Stimulated activated CD4-positive, alpha-beta T cell treated with anti-CD3 and anti-CD28 coated beads, Interleukin-12 subunit alpha, Interleukin-12 subunit beta, amount 100 ng/mL, for 48 hours (primary cell): ENCODE results near the gene ISM2.

Experiments used
- DNase-seq, 3 donors: peaks; one replicate each; pipeline ENCODE4 v3.0.0-alpha.2; 2020; ENCODE audit warnings: low read depth in 2 of 3, low spot score in 1 of 3

The ISM2 gene

DNA sequence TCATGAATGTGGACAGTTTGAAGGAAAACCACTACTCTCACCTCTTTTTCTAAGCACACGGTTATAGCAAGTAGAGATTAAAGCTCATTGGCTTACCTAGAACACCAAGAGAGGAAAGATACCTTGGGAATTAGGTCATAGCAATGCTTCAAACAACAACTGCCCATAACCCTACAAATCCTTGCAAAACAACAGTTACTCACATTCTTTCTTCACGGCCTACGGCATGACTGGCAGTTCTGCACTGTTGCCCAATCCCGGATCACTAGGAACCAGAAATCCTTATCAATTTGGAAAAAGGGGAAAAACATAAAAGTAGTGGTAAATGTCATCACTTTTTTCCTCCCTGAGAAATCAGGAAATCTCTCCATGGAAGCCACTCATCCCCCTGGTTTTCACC, 9.6 kb upstream of the ISM2 start:
- DNase-seq = no peak

DNA sequence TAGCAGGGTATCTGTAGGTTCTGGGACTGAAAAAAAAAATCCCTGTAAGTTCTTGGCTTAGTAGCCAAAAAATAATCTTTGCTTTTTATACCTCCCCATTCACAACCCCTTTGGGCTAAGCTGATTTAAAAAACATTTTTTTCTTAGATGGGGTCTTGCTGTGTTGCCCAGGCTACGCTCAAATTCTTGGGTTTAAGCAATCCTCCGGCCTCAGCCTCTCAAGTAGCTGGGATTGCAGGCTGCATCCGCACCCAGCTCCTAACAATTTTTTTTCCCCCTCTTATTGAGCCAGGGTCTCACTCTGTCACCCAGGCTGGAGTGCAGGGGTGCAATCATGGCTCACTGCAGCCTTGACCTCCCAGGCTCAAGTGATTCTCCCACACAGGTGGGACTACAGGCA, 9.1 kb upstream of the ISM2 start:
- no peak for DNase-seq

DNA sequence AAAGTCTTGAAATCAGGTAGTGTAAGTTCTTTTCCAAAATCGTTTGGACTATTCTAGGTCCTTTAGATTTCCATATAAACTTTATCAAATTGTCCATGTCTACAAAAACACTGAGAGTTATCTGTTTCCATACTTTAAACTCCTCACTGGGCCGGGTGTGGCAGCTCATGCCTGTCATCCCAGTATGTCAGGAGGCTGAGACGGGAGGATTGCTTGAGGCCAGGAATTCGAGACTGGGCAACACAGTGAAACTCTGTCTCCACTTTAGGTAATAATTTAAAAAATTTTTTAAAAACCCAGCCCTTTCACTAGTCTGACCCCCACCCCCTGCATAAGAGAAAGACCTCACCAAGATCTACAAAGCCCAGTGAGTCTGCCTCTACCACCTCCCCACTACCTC, 6.4 kb upstream of the ISM2 start:
- no peak for DNase-seq

DNA sequence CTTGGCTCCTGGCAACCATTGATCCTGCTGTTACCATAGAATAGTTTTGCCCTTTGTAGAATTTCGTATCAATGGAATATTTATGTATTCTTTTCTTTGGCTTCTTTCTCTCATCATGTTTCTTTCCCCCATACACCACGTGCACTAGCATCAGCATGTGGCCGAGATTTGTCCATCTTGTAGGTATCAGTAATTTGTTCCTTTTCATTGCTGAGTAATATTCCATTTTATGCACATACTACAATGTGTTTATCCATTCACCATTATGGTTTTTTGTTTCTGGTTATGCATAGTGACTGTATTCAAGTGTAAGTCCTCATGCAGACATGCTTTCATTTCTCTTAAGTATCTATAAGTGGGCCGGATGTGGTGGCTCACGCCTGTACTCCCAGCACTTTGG, 4.5 kb upstream of the ISM2 start:
- no peak for DNase-seq

DNA sequence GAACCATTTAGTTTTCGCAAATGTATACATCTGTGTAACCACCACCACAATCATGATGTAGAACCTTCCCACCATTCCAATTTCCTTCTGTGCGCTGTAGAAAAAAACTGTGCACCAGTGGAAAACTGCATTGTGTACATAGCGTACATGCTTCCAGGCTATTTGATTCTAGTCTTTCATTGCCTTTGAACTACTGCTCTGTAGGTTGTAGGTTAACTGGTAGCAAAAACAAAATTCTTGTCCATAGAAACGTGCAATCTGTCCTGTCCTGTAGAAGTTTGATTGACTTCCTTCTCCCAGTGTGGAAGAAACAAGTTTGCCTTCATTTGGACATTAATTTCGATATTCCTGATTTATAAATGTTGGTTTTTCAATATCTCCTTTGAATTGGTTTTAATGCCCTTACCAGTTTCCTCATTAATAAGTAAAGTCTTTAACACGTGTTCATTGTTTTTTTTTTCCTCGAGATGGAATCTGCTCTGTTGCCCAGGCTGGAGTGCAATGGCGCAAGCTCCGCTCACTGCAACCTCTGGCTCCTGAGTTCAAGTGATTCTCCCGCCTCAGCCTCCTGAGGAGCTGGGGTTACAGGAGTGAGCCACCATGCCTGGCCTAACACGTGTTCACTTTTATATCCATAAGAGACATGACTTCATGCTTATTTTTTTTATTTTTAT, 3.6 kb upstream of the ISM2 start:
- no peak for DNase-seq

DNA sequence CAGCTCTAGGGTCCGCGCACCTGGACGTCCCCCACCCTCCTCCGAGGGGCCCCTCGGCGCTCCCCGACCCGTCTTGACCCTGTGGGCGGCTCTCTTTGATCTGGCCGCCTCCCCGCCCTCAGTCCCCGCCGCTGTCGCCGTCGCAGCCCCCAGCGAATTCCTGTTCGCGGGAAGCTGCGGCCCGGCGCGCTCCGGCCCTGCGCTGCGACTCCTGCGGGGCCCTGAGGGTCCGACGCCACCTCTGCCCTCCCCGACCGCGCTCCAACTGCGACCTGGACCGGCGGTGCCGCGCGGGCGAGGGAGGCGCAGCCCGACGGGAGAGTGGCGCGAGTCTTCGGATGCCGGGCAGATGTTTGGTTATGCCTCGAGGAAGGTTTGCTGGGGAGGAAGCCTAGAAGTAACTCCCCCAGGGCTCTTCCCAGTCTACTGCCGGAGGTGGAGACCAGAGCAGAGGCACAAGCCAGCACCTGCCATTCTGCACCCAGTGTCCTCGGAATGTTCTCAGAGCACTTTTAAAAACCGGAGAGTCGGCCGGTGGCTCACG, 440 bp upstream of the ISM2 start:
- no peak for DNase-seq

DNA sequence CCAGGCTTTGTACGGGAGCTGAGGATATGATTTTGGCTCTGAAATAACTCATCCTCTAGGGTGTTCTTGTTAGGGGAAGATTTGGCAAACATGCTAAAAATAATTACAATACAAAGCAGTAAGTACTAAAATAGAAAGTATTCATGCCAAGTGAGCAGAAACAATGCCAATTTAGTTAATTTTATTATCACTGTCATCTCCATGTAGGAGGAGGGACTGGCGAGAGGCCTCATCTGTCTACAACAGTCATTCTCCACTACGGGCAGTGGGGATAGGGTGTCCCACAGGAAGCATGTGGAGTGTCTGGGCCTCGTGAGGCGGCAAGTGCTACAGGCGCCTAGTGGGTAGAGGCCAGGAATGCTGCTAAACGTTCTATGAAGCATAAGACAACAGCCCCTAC, 3.3 kb downstream of the ISM2 start:
- DNase-seq = no peak

DNA sequence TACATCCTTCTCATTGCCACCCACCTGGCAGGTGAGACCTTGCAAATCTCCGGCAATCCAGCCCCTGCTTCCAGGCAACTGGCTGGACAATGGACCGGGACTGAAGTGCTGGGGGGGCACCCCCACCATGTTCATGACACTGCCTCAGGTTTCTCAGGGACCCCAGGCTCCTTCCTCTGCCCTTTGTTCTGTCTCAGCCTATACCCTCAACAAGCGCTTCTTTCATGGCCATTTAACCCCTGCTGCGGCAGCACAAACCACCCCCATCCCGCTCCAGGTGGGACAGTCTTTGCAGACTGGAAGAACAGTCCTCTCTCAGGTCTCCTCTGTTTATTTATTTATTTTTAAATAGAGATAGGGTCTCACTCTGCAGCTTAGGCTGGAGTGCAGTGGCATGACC, 7.6 kb downstream of the ISM2 start:
- DNase-seq = no peak

DNA sequence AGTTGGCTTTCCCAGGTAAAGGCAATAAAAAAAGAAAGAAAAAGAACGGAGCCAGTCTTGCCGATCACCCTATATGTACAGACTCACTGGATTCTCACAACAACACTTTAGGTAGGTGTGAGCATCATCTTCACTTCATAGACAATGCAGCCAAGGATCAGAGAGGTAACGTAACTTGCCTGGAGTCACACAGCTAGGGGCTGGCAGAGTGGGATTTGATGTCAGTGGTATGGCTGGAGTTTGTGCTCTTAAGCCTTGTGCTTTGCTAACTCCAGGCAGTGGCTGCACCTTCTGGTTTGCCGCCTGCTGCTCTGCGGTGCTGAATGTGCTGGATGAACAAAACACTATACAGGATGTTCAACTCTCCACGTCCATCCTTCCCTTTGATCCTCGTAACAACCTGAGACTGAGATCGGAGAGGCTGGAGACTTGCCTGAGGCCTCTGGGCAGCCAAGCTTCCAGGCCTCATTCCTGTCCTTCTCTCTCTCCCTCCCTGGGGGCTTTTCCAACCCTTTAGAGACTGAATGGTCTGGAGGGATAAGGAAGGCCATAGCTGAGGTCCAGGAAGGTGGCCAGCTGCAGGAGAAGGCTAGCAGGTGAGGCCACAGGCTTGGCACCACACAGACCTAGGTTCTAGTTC, 8.1 kb downstream of the ISM2 start:
- DNase-seq = no peak

DNA sequence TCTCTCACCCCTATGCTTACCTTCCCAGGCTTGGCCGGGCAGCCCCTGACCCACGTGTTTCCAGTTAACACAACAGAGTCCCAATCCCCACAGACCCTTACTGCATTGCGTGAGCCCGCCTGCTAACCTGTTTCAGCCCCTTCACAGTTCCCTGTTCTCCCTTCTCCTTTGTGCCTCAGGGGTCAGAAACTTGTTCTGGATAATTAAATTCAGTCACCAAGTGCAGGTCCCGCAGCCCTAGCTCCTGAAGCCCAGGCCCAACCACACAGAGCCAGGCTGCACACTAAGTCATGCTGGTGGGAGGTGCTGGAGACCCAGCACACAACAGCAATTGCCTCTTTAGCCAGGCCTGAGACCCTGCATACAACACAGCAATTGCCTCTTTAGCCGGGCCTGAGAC, 9.6 kb downstream of the ISM2 start:
- DNase-seq = no peak

DNA sequence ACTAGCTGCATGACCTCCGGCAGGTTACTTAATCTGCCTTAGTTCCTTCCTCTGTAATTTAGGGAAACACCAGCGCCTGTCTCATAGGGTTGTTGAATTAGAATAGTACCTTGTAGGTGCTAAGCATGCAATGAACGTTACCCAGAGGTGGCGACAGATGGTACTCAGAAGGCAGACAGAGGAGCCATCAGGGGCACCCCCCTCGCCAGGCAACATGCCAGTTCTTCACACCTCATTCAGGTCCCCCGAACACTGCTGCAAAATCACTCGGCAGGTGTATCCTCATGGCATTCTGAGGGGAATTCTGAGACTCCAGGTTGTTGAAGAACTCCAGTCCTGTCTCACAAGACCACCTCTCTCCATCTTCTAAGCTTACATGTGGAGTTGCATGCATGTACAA, 10.1 kb downstream of the ISM2 start:
- DNase-seq = no peak

DNA sequence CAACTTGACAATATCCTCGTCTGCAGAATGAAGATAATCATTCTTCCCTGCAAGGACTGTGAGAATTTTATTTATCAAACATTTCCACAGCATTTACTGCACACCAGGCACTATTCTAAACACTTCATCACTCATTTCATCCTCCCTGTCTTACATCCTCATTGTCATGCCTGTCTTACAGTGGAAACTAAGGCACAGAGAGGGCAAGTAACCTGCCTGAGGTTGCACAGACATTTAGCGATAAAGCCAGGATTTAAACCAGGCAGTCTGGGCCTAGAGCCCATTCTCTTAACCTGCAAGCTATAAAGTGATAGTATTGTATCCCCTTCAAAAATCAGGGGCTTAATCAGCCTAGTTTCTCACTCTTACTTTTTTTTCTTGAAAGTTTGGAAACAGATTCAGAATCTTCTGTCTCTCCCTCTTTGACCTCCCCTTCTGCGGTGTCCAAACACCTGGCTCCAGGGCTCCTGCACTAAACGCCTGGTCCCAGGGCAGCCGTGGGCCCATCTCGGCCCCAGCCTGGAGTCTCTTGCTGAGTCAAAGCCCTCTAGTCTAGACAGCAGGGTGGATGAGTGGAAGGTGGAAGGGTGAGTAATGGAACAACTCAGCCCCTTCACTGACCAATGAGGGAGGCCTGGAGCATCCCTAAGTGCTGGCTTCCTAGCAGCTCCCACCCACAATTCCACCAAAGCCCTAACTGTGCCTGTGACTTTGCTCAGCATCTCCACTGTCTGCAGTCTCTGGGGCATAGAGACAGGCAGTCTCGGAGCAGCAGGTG, 12.5 kb downstream of the ISM2 start:
- no peak for DNase-seq

DNA sequence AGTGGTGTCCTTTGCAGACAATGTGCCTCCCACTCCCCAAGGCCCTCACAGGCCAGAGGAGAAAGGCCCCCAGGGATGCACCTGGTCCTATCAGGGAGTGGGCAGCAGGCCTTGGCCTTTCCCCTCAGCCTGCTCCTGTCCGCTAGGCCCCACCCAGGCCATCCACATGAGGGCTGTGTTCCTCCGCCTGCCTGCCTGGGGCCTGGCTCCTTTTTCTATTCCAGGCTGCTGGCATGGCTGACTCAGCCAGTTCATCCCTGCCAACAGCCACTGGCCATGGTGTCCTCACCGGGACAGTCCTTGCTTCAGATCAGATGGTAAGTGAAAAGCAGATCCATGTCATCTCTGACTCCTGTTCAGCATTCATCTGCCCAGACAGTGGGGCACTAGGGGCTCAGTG, 13.4 kb downstream of the ISM2 start:
- no peak for DNase-seq

DNA sequence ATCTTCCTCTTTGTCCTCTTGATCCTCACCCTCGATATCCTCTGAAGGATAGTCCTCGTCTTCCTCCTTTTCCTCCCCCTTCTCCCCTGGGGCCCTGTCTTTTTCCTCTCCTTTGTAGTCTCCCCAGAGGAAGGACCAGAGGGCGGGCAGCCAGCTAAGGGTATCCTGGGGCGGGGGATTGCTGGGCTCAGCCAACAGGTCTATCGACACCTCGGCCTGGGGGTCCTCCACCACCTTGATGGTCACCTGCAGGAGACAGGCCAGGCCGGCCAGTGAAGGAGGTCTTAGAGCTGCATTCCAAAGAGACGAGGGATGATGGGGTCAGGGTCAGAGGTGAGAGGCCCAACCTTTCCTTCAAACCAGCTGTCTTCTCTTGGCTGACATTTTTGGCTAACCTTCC, 16.2 kb downstream of the ISM2 start:
- no peak for DNase-seq

DNA sequence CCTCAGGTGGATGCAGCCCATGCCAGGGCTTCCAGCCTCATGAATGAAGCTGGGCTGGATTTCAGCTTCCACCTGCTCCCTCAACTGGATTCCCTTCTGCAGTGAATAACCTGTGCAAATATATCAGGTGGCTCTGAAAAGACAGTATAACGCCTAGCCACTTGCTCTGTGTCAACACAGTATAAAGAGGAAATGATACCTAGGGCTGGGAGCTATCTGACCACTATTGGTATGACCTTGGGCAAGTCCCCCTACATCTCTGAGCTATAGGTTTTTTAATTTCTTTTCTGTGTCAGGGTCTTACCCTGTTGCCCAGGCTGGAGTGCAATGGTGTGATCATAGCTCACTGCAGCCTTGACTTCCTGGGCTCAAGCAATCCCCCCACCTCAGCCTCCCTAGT, 19.8 kb downstream of the ISM2 start:
- no peak for DNase-seq

DNA sequence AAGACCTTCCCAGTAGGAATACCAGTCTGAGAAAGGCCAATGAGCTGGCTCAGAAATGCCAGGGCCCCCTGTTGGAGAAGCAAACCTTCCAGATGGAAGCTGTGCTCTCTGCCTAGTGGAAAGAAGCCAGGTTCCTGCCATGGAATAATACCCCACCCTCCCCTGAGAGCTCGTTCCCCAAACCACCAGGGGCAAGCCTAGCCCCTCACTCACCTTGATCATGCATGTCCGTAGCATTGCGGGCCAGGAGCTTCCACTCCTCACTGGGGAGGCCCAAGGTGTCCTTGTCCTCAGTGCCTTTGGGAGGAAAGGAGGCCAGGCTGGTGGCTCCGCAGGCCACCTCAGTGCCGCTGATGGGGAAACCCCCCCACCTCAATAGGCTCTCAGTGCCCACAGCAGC, 20.6 kb downstream of the ISM2 start:
- no peak for DNase-seq

DNA sequence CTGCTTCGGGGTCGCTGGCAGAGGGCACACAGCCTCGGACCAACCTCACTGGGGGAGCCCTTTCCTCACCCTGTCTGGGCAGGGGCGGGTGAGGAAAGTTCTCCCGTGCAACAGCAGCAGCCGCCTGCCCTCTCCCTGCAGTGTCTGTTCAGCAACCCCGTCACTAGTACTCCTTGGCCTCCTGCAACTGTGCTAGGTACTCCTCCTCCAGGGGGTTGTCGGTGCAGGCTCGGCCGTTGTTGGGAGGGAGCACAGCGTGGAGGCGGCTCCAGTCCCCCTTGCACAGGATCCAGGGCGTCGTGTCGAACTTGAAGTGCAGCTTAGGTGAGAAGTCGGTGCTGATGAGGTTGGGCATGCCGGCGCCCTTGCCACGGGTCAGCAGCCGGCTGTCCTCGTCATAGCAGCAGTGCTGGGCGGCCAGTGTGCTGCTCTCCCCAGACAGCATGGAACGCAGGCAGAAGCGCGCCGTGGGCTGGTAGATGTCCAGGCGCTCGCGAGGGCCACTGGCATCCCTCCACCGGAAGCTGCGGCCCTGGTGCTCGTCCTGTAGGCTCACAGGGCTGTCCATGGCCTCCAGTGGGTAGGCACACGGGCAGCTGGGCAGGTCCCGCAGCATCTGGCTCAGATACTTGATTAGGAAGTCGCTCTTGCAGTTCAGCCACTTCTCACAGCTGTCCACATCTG, 23.0 kb downstream of the ISM2 start:
- no peak for DNase-seq

DNA sequence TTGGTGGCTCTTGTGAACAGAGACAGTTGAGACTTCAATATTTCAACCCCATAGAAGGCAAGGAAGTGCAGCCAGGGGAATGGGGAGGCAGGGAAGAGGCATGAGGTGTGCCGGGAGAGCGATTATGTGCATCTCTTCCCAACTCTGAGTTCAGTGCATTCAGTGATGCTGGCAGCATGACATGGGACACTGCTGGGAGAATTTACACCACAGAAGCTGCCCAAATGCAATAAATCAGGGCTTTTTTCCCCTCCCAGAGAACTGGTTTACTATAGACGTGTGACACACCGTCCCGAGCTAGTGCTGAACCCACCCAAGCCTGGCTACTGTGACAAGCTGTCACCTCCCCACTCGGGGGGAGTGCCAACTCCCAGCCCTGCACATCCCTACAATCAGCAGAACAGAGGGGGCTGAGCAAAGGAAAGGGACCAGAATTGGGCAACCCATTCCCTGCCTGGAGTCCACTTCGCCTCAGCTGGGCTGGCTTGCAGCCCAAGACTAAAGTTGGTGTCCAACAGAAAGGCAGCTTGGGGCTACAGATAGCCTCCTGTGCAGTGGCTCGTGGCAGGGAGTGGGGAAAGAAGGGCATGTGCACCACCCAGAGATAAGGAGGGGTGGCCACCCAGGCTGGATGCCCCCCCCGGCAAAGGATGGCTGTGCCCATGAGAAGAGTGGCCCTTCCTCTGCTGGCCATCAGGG, 24.0 kb downstream of the ISM2 start:
- no peak for DNase-seq

DNA sequence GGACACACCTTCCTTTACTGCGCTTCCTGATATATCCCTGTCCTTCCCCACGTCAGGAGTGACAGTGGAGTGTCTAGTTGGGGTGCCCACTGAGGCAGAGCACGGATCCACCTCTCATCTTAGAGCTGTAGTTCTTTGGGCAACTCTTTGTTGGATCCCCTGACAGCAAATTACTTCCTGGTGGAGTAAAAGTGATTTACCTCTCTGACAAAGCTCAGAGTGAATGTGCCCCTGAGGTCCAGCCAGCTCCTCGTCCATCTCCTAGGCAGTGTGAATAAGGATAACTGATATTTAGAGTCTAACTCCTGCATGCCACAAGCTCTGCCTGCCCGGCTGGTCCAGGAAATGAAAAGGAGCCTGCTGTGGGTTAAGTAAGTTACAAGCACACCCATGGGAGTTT, 24.7 kb downstream of the ISM2 start:
- no peak for DNase-seq

DNA sequence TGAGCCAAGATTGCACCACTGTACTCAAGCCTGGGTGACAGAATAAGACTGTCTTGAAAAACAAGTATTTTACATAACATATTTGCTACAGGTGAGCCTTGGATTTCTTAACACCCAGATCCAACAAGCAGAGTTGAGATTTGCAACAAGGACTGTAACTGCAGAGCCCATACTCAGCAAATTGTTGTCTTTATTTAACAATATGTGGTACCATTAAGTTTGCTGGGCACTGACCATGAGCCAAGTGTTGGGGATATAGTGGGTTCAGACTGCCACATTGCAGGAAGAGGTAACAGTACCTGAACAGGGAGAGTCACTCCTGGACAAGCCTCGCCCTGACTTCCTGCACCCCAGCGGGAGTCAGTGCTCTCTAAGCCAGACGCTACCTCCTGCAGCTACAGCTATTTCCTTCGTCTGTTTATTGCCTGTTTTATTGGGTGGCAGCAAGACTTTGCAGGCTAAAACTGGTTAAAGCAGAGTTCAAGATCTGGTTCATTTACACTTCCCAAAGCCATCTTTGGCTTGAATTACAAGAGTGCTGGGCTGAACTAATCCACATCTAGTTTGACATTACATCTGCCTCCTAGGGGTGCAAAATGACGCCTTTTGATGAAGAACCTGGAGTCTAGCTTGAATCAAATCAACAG, 28.3 kb downstream of the ISM2 start:
- DNase-seq = no peak

DNA sequence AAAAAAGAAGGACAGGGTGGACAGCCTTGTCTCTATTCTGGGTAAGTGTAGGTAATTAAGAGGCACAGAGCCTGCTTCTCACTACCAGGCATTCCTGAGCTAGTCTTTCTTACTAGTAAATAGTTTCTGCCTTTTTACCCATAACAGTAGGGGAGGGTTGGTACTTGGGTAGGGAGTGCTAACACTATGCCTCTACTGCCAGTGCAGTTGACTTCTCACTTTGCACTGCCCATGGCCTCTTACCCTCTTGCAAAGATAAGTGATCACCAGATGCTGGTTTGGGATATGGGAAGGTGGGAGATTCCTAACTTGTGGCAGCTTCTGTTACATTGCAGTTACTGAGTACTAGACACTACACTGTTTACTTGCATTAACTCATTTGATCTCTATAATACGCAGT, 29.1 kb downstream of the ISM2 start:
- no peak for DNase-seq
